Smooth muscle cell (in vitro differentiated cells): ENCODE measurements around the gene GRK5. TPM values are rescaled to one million over a fixed set of nuclear protein-coding genes. Genes with fewer than 3 reads are reported as not detected.

Source experiments
- DNase-seq: peaks from one replicate; lab custom pipeline; 2025; ENCODE audit not compliant: unreplicated experiment; lab: John Stamatoyannopoulos, UW
- H2AFZ ChIP-seq: fragments of 200-600 bp; sonication (generic); 2 replicates; pipeline ENCODE4 v1.6.0; 2016; ENCODE audit warnings: antibody characterized with exemption, low read depth, mild to moderate bottlenecking
- H3F3A ChIP-seq: fragments of 200-600 bp; sonication (generic); 2 replicates; pipeline ENCODE4 v1.6.0; 2017; ENCODE audit warnings: antibody characterized with exemption, low read depth
- H3K27ac ChIP-seq: fragments of 200-600 bp; sonication (generic); 2 replicates; pipeline ENCODE4 v1.5.1; 2016; ENCODE audit warnings: low read depth, mild to moderate bottlenecking
- H3K27me3 ChIP-seq: fragments of 200-600 bp; sonication (generic); 2 replicates; pipeline ENCODE4 v1.6.1; 2016; ENCODE audit warnings: low read depth, mild to moderate bottlenecking
- H3K36me3 ChIP-seq: fragments of 200-600 bp; sonication (generic); 2 replicates; pipeline ENCODE4 v1.5.1; 2016; ENCODE audit warnings: low read depth
- H3K4me1 ChIP-seq: fragments of 200-600 bp; sonication (generic); 2 replicates; pipeline ENCODE4 v1.5.1; 2016; ENCODE audit warnings: low read depth
- H3K4me2 ChIP-seq: fragments of 200-600 bp; sonication (generic); 2 replicates; pipeline ENCODE4 v1.6.0; 2016; ENCODE audit warnings: mild to moderate bottlenecking
- H3K4me3 ChIP-seq: fragments of 200-600 bp; sonication (generic); 2 replicates; pipeline ENCODE4 v1.5.1; 2016; ENCODE audit warnings: mild to moderate bottlenecking
- H3K79me2 ChIP-seq: fragments of 200-600 bp; sonication (generic); 2 replicates; pipeline ENCODE4 v1.6.0; 2016; ENCODE audit warnings: low read depth, mild to moderate bottlenecking
- H3K9ac ChIP-seq: fragments of 200-600 bp; sonication (generic); 2 replicates; pipeline ENCODE4 v1.6.0; 2016; ENCODE audit warnings: low read depth
- H3K9me3 ChIP-seq: fragments of 200-600 bp; sonication (generic); replicated peaks from 2 replicates; pipeline ENCODE4 v1.5.1; 2016; ENCODE audit warnings: low read depth
- H4K20me1 ChIP-seq: fragments of 200-600 bp; sonication (generic); 2 replicates; pipeline ENCODE4 v1.6.0; 2016; ENCODE audit warnings: low read depth
- CTCF ChIP-seq: fragments of 200-600 bp; sonication (generic); IDR thresholded peaks from 2 replicates; pipeline ENCODE4 v1.5.1; 2017; ENCODE audit warnings: borderline replicate concordance, mild to moderate bottlenecking, antibody characterized with exemption; ENCODE audit not compliant: insufficient read depth, poor library complexity, severe bottlenecking
- WGBS: methylation state at CpG from one replicate; pipeline ENCODE4 v1.1.7; 2016; ENCODE audit warnings: low lambda C conversion rate; 5-methylcytosine and 5-hydroxymethylcytosine counted together
- polyA plus RNA-seq: library from polyadenylated mRNA; unstranded; fragments of >200 nt; fragmentation: Nextera tagmentation; extraction: Ambion mirVana; gene quantifications from 2 replicates; pipeline ENCODE4 v1.2.1, GENCODE V29; 2016
- total RNA-seq: library from RNA; depleted of rRNA; stranded (reverse); fragments of >200 nt; gene quantifications from 2 replicates; pipeline ENCODE4 v1.2.3, GENCODE V29; 2014

GRK5 gene
- total and polyA plus RNA-seq, 2 experiments from 2014 or later = 4.4 to 5.2 TPM

DNA sequence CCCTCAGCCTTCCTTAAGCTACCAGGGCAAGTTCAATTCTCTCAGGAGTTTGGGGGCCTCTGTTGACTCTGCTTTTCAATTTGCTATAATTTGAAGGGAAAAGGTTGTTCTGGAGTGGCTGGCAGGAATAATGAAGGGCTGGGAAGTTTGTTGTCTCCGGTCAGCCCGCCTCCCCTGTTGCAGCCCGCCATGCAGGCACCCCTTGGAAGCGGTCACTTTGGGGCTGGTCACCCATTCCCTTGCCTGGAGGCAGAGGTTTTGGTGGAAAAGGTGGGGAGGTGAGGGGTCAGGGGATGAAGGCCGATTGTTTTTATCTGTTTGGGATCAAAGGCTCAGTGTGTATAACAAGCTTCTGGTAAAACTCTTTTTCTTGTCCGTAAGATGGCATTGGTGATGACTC is 79.1 kb downstream of the GRK5 start:
- DNase-seq = no peak
- WGBS = 87% methylated on average over 6 of the region's 6 CpGs
- no peak overlapping the region for H3K27ac ChIP-seq
- no peak for TF ChIP-seq CTCF
- H3K27me3 ChIP-seq = no peaks in the 10 kb centered on the region
- H3K9ac ChIP-seq = no peak overlapping the region
- peaks cover 4% of the 10 kb centered on the region for H3K79me2 ChIP-seq
- H2AFZ ChIP-seq = no peak overlapping the region
- no peaks in the 10 kb centered on the region for H3F3A ChIP-seq
- H3K36me3 ChIP-seq = no peaks in the 10 kb centered on the region
- H3K4me3 ChIP-seq = no peak overlapping the region
- peaks cover 89% of the 10 kb centered on the region for H4K20me1 ChIP-seq
- no peaks in the 10 kb centered on the region for H3K4me1 ChIP-seq
- H3K4me2 ChIP-seq = no peak overlapping the region
- H3K9me3 ChIP-seq = no peaks in the 10 kb centered on the region

DNA sequence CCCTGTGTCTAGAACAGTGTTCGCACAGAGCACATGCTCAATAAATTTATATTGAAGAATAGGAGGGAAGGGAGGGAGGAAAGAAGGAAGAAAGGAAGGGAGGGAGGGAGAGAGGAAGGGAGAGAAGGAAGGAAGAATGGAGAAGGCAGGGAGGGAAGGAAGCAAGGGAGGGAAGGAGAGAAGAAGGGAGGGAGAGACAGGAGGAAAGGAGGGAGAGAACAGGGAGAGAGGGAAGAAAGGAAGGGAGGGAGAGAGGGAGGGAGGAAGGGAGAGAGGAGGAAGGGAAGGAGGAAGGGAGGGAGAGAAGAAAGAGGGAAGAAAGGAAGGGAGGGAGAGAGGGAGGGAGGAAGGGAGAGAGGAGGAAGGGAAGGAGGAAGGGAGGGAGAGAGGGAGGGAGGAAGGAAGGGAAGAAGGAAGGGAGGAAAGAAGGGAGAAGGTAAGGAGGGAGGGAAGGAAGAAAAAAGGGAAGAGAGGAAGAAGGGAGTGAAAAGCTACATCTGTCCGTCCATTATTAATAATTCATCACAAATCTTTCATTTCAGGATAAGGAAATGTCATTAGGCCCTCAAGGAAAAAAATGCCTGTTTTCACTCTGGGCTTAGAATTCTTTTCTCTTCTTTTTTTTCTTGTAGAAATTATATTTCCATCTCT is 79.7 kb downstream of the GRK5 start:
- no peak overlapping the region for H2AFZ ChIP-seq
- H4K20me1 ChIP-seq = peaks cover 84% of the 10 kb centered on the region
- H3K9me3 ChIP-seq = no peaks in the 10 kb centered on the region
- no peaks in the 10 kb centered on the region for H3K4me1 ChIP-seq
- H3K4me2 ChIP-seq = no peak overlapping the region
- TF ChIP-seq CTCF = no peak
- no peaks in the 10 kb centered on the region for H3K36me3 ChIP-seq
- no peak for DNase-seq
- H3K27me3 ChIP-seq = no peaks in the 10 kb centered on the region
- no peak overlapping the region for H3K4me3 ChIP-seq
- H3K9ac ChIP-seq = no peak overlapping the region
- no peak overlapping the region for H3K27ac ChIP-seq
- no peaks in the 10 kb centered on the region for H3F3A ChIP-seq
- WGBS = 88% methylated on average over 2 of the region's 2 CpGs
- peaks cover 4% of the 10 kb centered on the region for H3K79me2 ChIP-seq

DNA sequence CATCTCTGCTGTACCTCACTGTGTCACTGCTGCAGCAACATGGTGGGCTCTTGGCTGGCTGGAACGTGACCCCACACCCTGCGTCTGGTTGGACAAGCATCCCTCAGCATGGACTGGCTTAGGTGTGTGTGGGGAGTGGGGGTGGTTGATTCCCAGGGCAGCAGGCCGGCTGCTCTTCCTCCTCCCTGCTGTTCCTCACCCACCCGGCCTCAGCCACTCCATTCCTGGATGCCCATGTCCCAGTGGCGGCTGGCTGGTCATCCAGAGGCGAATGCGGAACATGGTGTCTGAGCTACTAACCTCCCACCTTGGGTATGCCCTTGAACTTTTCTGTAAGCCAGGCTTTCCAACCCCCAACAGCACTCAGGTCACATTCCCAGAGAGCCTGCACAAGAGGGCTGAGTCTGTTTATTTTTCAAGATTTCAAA is 81.2 kb downstream of the GRK5 start:
- no peaks in the 10 kb centered on the region for H3K36me3 ChIP-seq
- no peak overlapping the region for H3K4me3 ChIP-seq
- DNase-seq = no peak
- no peak for TF ChIP-seq CTCF
- H3K4me2 ChIP-seq = no peak overlapping the region
- H2AFZ ChIP-seq = no peak overlapping the region
- 98% methylated on average over 7 of the region's 7 CpGs for WGBS
- H3K27me3 ChIP-seq = no peaks in the 10 kb centered on the region
- H3K9me3 ChIP-seq = no peaks in the 10 kb centered on the region
- peaks cover 4% of the 10 kb centered on the region for H3K79me2 ChIP-seq
- H3K9ac ChIP-seq = no peak overlapping the region
- H3K4me1 ChIP-seq = no peaks in the 10 kb centered on the region
- no peak overlapping the region for H3K27ac ChIP-seq
- peaks cover 82% of the 10 kb centered on the region for H4K20me1 ChIP-seq
- H3F3A ChIP-seq = no peaks in the 10 kb centered on the region

GRCh38 chr10:119289227-119289920 is 82.0 kb downstream of the GRK5 start:
- Histone ChIP-seq H3K4me1 (no peaks in the 10 kb centered on the region), H3K79me2 (peaks cover 2% of the 10 kb centered on the region), H3K27me3 (no peaks in the 10 kb centered on the region), H3F3A (no peaks in the 10 kb centered on the region), H3K27ac (no peak overlapping the region), H3K9me3 (no peaks in the 10 kb centered on the region), H3K4me3 (no peak overlapping the region), H3K4me2 (no peak overlapping the region), H3K36me3 (no peaks in the 10 kb centered on the region), H2AFZ (no peak overlapping the region), H4K20me1 (peaks cover 77% of the 10 kb centered on the region), H3K9ac (no peak overlapping the region)
- DNase-seq = no peak
- TF ChIP-seq CTCF = no peak
- WGBS = 87% methylated on average over 8 of the region's 8 CpGs
